GM12878 (cell line): ENCODE results near the gene KCNE4. TPM values are rescaled to one million over a fixed set of nuclear protein-coding genes. Genes with fewer than 3 reads are reported as not detected.

Experiments used
- ATAC-seq: fragments of 200-7000 bp; cut with Tn5 transposase; 3 replicates; pipeline ENCODE4 v1.9.1; 2020; ENCODE audit warnings: mild to moderate bottlenecking, moderate library complexity
- BruUV-seq: library from RNA; stranded (reverse); fragments of 400-500 nt; replicated peaks from 2 replicates; lab custom pipeline; 2021; lab: Mats Ljungman, UMichigan
- CTCF ChIA-PET: fragments of 300-600 bp; sonication (Branson Sonifier 250); formaldehyde crosslinking; extraction: SDS; loops from one replicate; lab custom pipeline; 2021; ENCODE audit warnings: inconsistent platforms; lab: Yijun Ruan, JAX
- POLR2A ChIA-PET: fragments of 350-600 bp; formaldehyde crosslinking; extraction: SDS; loops from one replicate; lab custom pipeline; 2021; ENCODE audit warnings: inconsistent platforms; lab: Charles Lee
- RAD21 ChIA-PET: fragments of 300-600 bp; sonication (Branson Sonifier 250); formaldehyde crosslinking; loops from one replicate; lab custom pipeline; 2023; ENCODE audit warnings: antibody characterized with exemption; ENCODE audit not compliant: unreplicated experiment; lab: Charles Lee
- SMC1A ChIA-PET: fragments of 300-600 bp; sonication (Branson Sonifier 250); formaldehyde crosslinking; loops from one replicate; lab custom pipeline; 2023; ENCODE audit not compliant: unreplicated experiment, uncharacterized antibody; lab: Charles Lee
- DNase-seq: peaks from one replicate; pipeline ENCODE4 v3.0.0-alpha.2; 2011; ENCODE audit warnings: low read depth, low spot score
- FAIRE-seq: peaks from 3 replicates; lab custom pipeline; 2011; peaks lifted over from hg19 to GRCh38; lab: Jason Lieb, UNC
- H2AFZ ChIP-seq: 2 replicates; pipeline ENCODE4 v1.6.0; 2011; ENCODE audit warnings: low read depth, low read length, control low read depth; ENCODE audit not compliant: control insufficient read depth
- H3K27ac ChIP-seq: 2 replicates; pipeline ENCODE4 v1.5.1; 2011; ENCODE audit warnings: control low read depth; ENCODE audit not compliant: control insufficient read depth, insufficient read depth
- H3K27me3 ChIP-seq, 2 experiments: replicated peaks in 1 of 2; 2 replicates each; pipeline versions ENCODE4 v1.6.0 to v1.6.1; 2011; ENCODE audit warnings: low read length in 1 of 2; ENCODE audit not compliant: control insufficient read depth in 2 of 2, insufficient read depth in 2 of 2
- H3K36me3 ChIP-seq, 2 experiments: 2 replicates each; pipeline ENCODE4 v1.5.1; 2011; ENCODE audit warnings: low read length in 1 of 2; ENCODE audit not compliant: control insufficient read depth in 2 of 2, insufficient read depth in 2 of 2
- H3K4me1 ChIP-seq: 2 replicates; pipeline ENCODE4 v1.6.1; 2011; ENCODE audit warnings: mild to moderate bottlenecking, low read length, moderate library complexity, mixed read lengths; ENCODE audit not compliant: control insufficient read depth, insufficient read depth
- H3K4me2 ChIP-seq: 2 replicates; pipeline ENCODE4 v1.6.0; 2011; ENCODE audit warnings: control low read depth; ENCODE audit not compliant: control insufficient read depth, insufficient read depth
- H3K4me3 ChIP-seq: fragments of 200-600 bp; sonication (generic); 2 replicates; pipeline ENCODE4 v1.5.1; 2016
- H3K79me2 ChIP-seq: 2 replicates; pipeline ENCODE4 v1.6.0; 2011; ENCODE audit warnings: low read length; ENCODE audit not compliant: control insufficient read depth, insufficient read depth
- H3K9ac ChIP-seq: 2 replicates; pipeline ENCODE4 v1.8.0; 2011; ENCODE audit warnings: low read length, control low read depth, mixed read lengths; ENCODE audit not compliant: control insufficient read depth, insufficient read depth
- H3K9me3 ChIP-seq: replicated peaks from 3 replicates; pipeline ENCODE4 v1.5.1; 2011; ENCODE audit warnings: mild to moderate bottlenecking, low read length; ENCODE audit not compliant: control insufficient read depth, insufficient read depth
- H4K20me1 ChIP-seq: 2 replicates; pipeline ENCODE4 v1.6.0; 2011; ENCODE audit not compliant: control insufficient read depth, insufficient read depth
- BCL3 ChIP-seq: IDR thresholded peaks from 2 replicates; pipeline ENCODE4 v1.6.1; 2011; ENCODE audit warnings: borderline replicate concordance, low read depth, mild to moderate bottlenecking, moderate library complexity, low read length; ENCODE audit not compliant: insufficient read depth, poor library complexity, severe bottlenecking
- BRCA1 ChIP-seq: IDR thresholded peaks from 2 replicates; pipeline ENCODE4 v1.6.1; 2011; ENCODE audit warnings: low read depth, low read length, improper control_type of control experiment
- CBX3 ChIP-seq: fragments of 200-600 bp; sonication (generic); IDR thresholded peaks from 2 replicates; pipeline ENCODE4 v1.6.1; 2016; ENCODE audit warnings: low read depth, borderline replicate concordance
- CEBPZ ChIP-seq: fragments of 150-350 bp; IDR thresholded peaks from 2 replicates; pipeline ENCODE4 v1.6.1; 2016; ENCODE audit warnings: low read depth, low read length
- CHD4 ChIP-seq: fragments of 200-600 bp; sonication (generic); IDR thresholded peaks from 2 replicates; pipeline ENCODE4 v1.6.1; 2016; ENCODE audit warnings: mild to moderate bottlenecking
- CREM ChIP-seq: IDR thresholded peaks from 2 replicates; pipeline ENCODE4 v1.6.1; 2014; ENCODE audit warnings: antibody characterized with exemption, low read depth
- E4F1 ChIP-seq: fragments of 450-650 bp; IDR thresholded peaks from 2 replicates; pipeline ENCODE4 v1.6.1; 2018; ENCODE audit warnings: borderline replicate concordance, mild to moderate bottlenecking; ENCODE audit not compliant: partially characterized antibody
- ETV6 ChIP-seq, 2 experiments: fragments of 450-650 bp in 1 of 2; IDR thresholded peaks in 1 of 2; conservative IDR thresholded peaks in 1 of 2; 2 replicates each; pipeline ENCODE4 v1.6.1; 2014; ENCODE audit warnings: antibody characterized with exemption in 1 of 2, borderline replicate concordance in 1 of 2, low read depth in 1 of 2, mild to moderate bottlenecking in 1 of 2, moderate library complexity in 1 of 2
- FOS ChIP-seq: IDR thresholded peaks from 3 replicates; pipeline ENCODE4 v1.6.1; 2011; ENCODE audit warnings: borderline replicate concordance; ENCODE audit not compliant: insufficient read length; ENCODE audit errors: extremely low read depth
- GATAD2B ChIP-seq: fragments of 450-650 bp; conservative IDR thresholded peaks from 2 replicates; pipeline ENCODE4 v1.6.1; 2017; ENCODE audit warnings: low read depth, mild to moderate bottlenecking, moderate library complexity
- IKZF2 ChIP-seq, 2 experiments: fragments of 450-650 bp; IDR thresholded peaks; 2 replicates each; pipeline ENCODE4 v1.6.1; 2017; ENCODE audit warnings: mild to moderate bottlenecking in 2 of 2, moderate library complexity in 2 of 2
- PKNOX1 ChIP-seq: fragments of 450-650 bp; IDR thresholded peaks from 2 replicates; pipeline ENCODE4 v1.6.1; 2016; ENCODE audit warnings: mild to moderate bottlenecking
- POLR2AphosphoS2 ChIP-seq: IDR thresholded peaks from 2 replicates; pipeline ENCODE4 v1.6.1; 2011; ENCODE audit warnings: low read depth, mild to moderate bottlenecking, low read length, improper control_type of control experiment, moderate library complexity
- SMAD5 ChIP-seq: IDR thresholded peaks from 2 replicates; pipeline ENCODE4 v1.6.1; 2016; ENCODE audit warnings: antibody characterized with exemption, low read depth
- WGBS: methylation state at CpG from one replicate; pipeline ENCODE4 v1.1.6; 2016; ENCODE audit warnings: low lambda C conversion rate; ENCODE audit not compliant: insufficient replicate concordance, insufficient coverage; ENCODE audit errors: missing lambda C conversion rate; 5-methylcytosine and 5-hydroxymethylcytosine counted together
- in situ Hi-C: fragments of 300-500 bp; cut with MboI; formaldehyde crosslinking; loops from 9 replicates; pipeline ENCODE4 v1.14.3; 2018; ENCODE audit warnings: mixed read lengths
- intact Hi-C: fragments of 100-400 bp; cut with micrococcal nuclease; formaldehyde crosslinking; loops from one replicate; pipeline ENCODE4 v1.14.2; 2022; ENCODE audit not compliant: unreplicated experiment
- polyA plus RNA-seq, 11 experiments: library from polyadenylated mRNA; depleted of rRNA in 4 of 11; unstranded in 6 of 11; stranded (reverse) in 5 of 11; fragments of >200 nt; fragmentation: Nextera tagmentation in 4 of 11; fragmentation: Illumina TruSeq in 1 of 11; extraction: Ambion mirVana in 4 of 11; extraction: Trizol in 1 of 11; gene quantifications; 1 replicate in 1 of 11; 2 replicates in 10 of 11; pipeline versions ENCODE4 v1.2.1 to v1.2.3, GENCODE V29; 2011 to 2016; ENCODE audit warnings: inconsistent platforms in 2 of 11, missing spikeins in 2 of 11, low read depth in 1 of 11
- total RNA-seq, 4 experiments: library from RNA; depleted of rRNA in 3 of 4; stranded (reverse); fragments of >200 nt in 3 of 4; fragmentation: Illumina TruSeq in 1 of 4; extraction: Trizol in 1 of 4; gene quantifications; 2 replicates each; pipeline versions ENCODE4 v1.2.1 to v1.2.3, GENCODE V29; 2013 to 2021

KCNE4 gene
- total and polyA plus RNA-seq, 10 of the 15 experiments (the other 5 are each of a cell fraction or from before 2014, with no cell fraction given), result 0.30 TPM; not detected in 9

GRCh38 chr2:223078482-223078881 lies 26.5 kb downstream of the KCNE4 start:
- intact Hi-C loops (no loop called here), in situ Hi-C loops (no loop called here)
- no peaks in the 10 kb centered on the region for H4K20me1 ChIP-seq
- H3K27me3 ChIP-seq, result no peaks in the 10 kb centered on the region
- SMC1A ChIA-PET, result no interaction called here
- POLR2A ChIA-PET, result no interaction called here
- peaks cover 6% of the 10 kb centered on the region for H3K4me1 ChIP-seq
- DNase-seq (no peak), FAIRE-seq (no peak), ATAC-seq (no peak)
- BruUV-seq, result no TSS peak
- RAD21 ChIA-PET, result no interaction called here
- no peak overlapping the region for H3K9ac ChIP-seq
- no peak overlapping the region for H2AFZ ChIP-seq
- peaks cover 2% of the 10 kb centered on the region; the same call in 2 of the 3 replicates for H3K9me3 ChIP-seq
- no peaks in the 10 kb centered on the region for H3K36me3 ChIP-seq
- CTCF ChIA-PET, result no interaction called here
- H3K27ac ChIP-seq, result no peak overlapping the region
- H3K79me2 ChIP-seq, result no peaks in the 10 kb centered on the region
- WGBS, result 89% methylated on average over 1 of the region's 1 CpG
- no peak overlapping the region for H3K4me3 ChIP-seq
- no peak overlapping the region for H3K4me2 ChIP-seq
- no peak for TF ChIP-seq CEBPZ
- TF ChIP-seq CREM, result no peak
- no peak for TF ChIP-seq ETV6 (conservative IDR thresholded peaks at IDR 0.05 in 1 of 2, IDR thresholded peaks at IDR 0.05 in 1 of 2; ENCODE audit: borderline replicate concordance in 1 of 2, low read depth in 1 of 2)
- TF ChIP-seq FOS, result no peak
- no peak for TF ChIP-seq POLR2AphosphoS2
- no peak for TF ChIP-seq PKNOX1
- no peak for TF ChIP-seq CBX3
- no peak for TF ChIP-seq CHD4
- TF ChIP-seq SMAD5, result no peak
- no peak for TF ChIP-seq BCL3
- no peak for TF ChIP-seq E4F1
- TF ChIP-seq IKZF2 (IDR thresholded peaks at IDR 0.05), result no peak
- TF ChIP-seq GATAD2B, result no peak
- no peak for TF ChIP-seq BRCA1
